HEK293 (cell line): ENCODE data around the gene ACER3.

Source experiments
- KLF8 ChIP-seq: fragments of 450-650 bp; formaldehyde crosslinking; IDR thresholded peaks from 2 replicates; pipeline ENCODE4 v1.5.1; 2016; ENCODE audit warnings: missing biosample characterization, missing genetic modification characterization
- MZF1 ChIP-seq: fragments of 450-650 bp; formaldehyde crosslinking; IDR thresholded peaks from 2 replicates; pipeline ENCODE4 v1.5.1; 2017; ENCODE audit warnings: missing biosample characterization, missing genetic modification characterization, borderline replicate concordance
- SCRT1 ChIP-seq: fragments of 450-650 bp; formaldehyde crosslinking; IDR thresholded peaks from 2 replicates; pipeline ENCODE4 v1.5.1; 2016; ENCODE audit warnings: missing biosample characterization, missing genetic modification characterization, borderline replicate concordance
- TCF7L2 ChIP-seq: IDR thresholded peaks from 2 replicates; pipeline ENCODE4 v1.6.1; 2011; ENCODE audit warnings: low read depth, mild to moderate bottlenecking, inconsistent platforms, low read length, moderate library complexity, borderline replicate concordance

DNA sequence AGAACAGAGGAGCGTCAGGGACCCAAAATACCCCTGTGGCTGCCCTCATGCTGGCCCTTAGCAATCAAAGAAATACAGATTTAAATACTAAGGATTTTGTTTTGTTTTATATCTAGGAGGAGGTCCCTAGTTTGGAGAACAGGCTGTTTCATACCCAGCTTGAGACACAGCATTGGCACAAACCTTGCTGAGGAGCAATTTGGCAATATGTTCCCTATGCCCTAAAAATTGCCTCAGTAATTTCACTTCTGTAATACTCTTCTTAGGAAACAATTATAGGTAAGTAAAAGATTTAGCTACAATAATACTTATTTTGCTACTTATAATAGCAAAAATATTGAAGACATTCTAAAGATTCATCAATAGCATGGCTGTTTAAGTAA, 40.5 kb upstream of the ACER3 start:
- TF ChIP-seq KLF8 (tag by site-specific recombination), result no peak
- TF ChIP-seq TCF7L2, result no peak
- TF ChIP-seq MZF1 (tag by site-specific recombination), result no peak
- no peak for TF ChIP-seq SCRT1
